Stimulated activated CD8-positive, alpha-beta memory T cell treated with anti-CD3 and anti-CD28 coated beads, Interleukin-7, amount 100 ng/mL, for 1 hour (primary cell): ENCODE results near the gene AEN.

Experiments
- DNase-seq, 2 donors: peaks; one replicate each; pipeline ENCODE4 v3.0.0-alpha.2; 2020; ENCODE audit warnings: low read depth in 2 of 2

Gene AEN

DNA sequence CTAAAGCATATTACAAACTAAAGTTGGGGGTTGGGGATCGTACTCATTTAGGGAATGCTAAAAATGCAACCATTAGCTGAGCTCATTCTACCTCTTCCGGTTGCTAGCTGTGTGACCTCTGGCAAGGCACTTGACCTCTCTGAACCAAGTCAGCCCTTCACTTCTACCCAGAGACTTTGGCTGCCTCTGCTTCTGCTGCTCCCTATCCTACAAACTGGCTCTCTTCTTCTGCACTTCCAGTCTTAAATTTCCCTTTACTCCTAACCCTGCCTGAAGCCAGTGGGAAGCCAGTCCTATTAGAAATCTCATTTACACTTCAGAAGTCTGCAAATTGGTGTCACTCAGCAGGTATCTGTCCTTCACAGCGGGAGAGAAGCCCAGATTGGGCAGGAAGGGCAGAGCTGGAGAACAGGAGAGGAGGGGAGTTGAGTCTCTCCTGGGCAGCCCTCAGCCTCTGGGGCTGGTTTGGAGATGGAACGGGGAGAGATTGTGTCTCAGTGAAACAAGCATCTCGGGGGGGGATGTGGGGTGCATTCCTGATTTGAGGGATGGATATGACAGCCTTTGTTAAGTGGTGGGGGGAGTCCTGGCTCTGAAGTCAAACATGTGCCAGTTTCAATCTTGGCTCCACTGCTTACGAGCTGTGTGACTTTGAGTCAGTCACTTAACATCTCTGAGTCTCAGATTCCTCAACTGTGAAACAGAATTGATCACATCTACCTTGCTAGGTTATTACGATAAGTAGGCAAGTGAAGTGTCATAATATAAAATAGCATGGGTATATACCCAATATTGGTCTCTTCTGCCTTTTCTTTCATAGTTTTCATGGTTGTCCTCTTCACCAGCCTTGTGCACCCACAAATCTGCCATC, 7.8 kb upstream of the AEN start:
- DNase-seq = no peak

DNA sequence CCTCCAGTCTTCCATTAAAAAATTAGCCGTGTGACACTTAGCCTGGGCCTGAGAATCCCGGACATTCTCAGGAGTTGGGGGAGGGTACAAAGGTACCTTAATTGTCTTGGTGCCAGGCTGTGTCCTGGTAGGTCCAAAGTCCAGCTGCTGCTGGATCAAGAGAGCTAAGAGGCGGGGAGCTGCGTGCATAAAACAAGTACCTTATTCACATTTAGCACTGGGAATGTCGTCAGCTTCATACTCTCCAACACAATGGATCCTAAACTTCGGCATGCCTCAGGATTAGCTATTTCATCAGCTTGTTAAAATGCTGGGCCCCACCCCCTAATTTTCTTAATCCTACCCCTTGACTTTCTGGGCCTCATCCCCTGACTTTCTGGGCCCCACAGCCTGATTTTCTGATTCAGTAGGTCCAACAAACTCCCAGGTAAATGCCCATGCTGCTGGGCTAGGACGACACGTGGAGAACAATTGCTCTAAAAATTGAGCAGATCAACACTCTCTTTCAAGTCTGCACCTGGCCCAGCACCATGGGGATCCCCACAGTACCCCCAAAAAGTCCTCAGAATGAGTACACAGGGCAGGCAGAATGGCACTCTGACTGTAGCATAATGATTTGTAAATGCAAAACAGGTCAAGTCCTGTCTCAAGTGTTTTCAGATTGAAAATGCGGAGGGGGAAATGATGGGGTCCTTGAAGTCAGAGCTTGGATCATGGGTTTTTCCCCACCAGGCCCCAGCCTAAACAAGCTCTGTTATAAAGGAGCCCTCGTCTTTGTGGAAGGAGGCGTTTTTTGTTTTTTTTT, 5.6 kb upstream of the AEN start:
- no peak for DNase-seq

DNA sequence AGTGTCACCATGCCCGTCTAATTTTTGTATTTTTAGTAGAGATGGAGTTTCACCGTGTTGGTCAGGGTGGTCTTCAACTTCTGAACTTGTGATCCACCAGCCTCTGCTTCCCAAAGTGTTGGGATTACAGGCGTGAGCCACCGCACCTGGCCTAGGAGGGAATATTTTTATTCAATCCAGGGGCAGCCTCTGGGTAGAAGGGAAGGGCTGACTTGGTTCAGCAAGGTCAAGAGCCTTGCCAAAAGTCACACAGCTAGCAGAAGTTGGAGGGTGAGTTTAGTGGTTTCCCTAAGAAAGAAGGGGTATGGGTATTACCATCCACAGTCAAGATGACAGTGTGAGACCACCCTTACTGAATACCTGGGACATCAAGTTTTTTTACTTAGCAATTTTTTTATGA, 4.9 kb upstream of the AEN start:
- no peak for DNase-seq

DNA sequence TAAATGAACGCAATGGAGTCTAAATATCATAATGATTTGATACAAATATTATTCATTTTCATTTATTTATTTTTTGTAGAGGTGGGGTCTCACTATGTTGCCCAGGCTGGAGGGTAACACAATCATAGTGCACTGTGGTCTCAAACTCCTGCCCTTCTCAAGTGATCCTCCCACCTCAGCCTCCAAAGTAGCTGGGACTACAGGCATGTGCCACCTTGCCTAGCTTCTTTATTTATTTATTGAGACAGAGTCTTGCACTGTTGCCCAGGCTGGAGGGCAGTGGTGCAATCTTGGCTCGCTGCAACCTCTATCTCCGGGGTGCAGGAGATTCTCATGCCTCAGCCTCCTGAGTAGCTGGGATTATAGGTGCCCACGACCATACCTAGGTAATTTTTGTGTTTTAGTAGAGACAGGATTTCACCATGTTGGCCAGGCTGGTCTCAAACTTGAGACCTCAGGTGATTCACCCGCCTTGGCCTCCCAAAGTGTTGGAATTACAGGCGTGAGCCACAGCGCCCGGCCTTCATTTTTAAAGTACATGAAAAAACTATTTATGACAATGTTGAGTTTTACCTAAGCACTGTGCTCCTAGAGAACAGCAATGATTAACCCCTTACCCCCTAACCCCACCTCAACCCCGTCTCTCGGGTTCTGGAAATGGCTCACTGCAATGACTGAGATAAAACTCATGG, 4.0 kb upstream of the AEN start:
- DNase-seq = no peak

DNA sequence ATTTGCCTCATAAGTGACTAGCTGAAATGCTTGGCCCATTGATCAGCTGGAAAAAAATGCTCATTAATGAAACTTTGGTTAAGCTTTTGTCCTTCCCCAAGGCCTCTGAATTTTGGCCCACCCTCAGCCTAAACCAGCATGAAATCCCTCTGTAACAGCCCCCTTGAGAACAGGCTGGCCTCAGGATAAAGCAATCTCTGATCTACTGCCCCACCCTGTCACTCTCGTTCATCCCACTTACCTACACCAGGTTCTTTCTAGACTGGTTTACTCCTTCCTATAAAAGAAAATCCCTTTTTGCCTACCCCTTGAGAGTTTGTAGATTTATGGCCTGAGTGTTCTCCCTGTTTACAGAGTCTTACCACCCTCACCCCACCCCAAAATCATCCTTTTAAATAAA, 3.4 kb upstream of the AEN start:
- DNase-seq = no peak

DNA sequence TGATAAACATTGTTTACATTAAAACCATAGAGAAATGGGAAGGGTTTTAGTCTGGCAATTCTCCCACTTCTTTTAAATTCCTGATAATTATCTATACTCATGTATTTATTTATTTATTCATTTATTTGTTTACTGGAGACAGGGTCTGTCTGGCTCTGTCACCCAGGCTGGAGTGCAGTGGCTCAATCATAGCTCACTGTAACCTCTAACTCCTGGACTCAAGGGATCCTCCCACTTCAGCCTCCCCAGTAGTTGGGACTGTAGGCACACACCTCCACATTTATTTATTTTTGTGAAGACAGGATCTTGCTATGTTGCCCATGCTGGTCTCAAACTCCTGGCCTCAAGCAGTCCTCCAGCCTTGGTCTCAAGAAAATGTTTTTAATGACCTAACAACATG, 2.5 kb upstream of the AEN start:
- no peak for DNase-seq

DNA sequence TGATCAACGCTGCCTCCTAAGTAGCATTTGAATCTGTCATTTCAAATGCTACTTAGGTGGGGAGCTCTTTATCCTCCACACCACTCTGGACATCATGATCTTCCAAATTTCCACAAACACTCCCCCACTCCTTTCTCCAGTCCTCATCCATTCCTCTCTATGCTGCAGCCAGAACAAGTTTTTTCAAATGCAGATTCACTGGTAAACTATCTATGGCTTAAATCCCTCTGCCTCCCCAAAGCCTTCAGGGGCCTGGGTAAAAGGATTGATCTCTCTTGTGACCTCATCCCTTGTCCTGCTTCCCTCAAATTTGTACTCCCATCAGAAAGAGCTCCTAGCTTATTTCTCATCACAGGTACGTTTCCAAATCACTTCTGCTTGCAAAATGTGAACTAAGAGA, 1.3 kb upstream of the AEN start:
- no peak for DNase-seq

DNA sequence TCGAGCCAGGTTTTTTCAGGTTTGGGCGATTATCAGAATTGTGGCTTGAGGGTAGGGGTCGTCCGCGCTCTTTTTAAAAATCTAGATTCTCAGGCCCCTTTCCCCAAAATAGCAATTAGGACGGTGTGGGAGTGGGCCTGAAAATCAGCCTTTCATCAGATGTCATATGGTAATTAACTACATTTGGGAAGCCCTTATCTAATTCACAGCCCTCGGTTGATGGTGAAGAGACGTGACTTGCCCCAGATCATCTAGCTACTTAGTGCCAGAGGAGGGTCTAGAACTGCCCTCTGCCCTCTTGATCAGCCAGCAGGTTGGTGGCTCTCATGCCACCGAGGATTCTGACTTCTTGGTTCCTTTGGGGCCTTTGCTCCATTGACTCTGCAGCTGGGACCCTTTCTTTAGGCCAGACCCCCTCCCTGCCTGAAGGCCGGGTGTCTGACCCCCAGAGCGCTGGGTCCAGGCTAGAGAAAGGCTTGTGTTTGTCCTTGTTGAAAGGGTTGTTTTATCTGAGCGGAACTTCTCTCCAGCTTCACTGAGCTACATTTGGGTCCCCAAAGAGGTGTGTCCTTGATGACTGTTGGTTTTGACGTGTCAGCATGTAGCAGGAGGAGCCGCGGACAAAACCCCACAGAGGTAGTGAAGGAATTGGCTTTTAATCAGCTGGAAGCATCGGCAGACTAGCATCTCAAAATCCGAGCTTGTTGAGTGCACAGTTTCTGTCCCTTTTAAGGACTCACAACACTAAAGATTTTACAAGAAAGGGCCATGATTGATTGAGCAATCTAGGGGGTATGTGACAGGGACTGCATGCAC, 857 bp downstream of the AEN start:
- DNase-seq = no peak

DNA sequence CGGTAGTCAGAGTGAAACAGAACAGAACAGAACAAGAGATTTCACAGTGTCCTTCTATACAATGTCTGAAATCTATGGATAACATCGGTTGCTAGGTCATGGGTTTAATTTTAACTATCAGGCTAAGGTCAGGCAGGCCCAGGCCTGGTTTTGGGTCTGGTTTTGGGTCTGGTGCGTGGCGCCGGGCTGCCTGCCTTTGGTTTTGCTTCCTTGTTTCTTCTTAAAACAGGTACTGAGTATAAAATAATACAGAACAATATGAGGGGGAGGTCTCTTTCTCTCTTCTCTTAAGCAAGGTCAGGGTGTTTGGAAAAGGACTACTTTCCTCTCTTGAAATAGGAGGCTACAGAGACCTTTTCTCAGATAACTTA, 1.4 kb downstream of the AEN start:
- DNase-seq = no peak

DNA sequence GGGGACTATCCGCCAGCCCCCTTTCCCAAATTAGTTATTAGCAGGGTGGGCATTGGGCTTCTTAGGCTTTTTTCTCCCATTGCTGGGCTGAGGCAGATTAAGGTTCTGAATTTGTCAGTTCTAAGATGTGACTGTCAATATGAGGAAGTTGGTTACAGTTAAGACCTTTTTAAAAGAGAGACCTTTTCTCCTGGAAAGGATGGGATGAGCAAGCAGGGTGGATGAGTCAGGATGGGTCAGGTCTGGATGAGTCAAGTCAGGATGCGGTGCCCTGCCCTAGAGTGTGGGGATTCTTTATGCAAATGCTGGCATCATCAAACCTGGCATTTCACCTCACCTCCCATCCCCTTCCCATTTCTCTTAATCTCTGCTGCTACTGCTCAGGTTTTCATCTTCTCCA, 1.9 kb downstream of the AEN start:
- no peak for DNase-seq

DNA sequence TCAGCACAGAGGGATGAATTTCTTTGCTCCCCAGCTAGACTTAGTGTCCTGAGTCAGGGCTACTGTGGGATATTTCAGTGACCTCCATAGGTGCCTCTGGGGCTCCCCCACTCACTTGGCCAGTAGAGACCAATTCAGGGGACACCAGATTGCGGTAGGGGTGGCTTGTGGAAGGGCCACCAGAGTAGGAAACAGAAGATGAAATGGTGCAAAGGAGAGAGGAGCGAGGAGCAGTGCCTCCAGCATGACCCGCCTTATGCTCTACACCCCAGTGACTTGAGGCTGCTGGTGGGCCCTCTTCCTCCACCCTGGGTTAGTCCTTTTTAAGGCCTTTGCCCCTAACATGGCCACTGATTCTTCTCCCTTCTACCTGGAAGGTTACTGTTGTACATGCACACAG, 2.5 kb downstream of the AEN start:
- no peak for DNase-seq

DNA sequence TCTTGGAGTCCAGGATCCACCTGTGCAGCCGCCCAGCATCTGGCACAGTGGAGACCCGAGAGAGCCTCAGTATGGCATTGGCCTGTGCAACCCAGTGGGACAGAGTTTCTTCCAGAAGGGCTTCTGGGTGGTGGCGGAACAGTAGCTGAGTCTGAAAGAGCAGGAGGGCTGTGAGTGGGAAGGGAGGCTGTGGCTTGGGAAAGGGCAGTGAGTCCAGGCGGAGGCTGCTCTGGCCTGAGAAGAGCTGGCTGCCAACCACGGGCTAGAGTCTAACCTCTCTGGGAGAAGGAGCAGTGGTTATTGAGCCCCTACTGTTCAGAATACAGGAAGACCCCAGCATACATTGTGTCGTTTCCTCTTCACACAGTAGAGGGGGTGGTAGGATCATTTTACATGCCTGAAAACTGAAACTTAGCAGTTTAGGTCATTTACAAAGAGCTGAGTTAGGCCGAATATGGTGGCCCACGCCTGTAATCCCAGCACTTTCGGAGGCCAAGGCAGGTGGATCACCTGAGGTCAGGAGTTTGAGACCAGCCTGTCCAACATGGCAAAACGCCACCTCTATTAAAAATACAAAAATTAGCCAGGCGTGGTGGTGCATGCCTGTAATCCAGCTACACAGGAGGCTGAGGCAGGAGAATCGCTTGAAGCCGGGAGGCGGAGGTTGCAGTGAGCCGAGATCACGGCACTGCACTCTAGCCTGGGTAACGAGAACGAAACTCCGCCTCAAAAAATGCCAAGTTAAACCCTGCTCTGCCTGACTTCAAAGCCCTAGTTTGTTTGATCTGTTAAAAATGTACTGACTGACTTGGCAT, 3.2 kb downstream of the AEN start:
- DNase-seq = no peak

DNA sequence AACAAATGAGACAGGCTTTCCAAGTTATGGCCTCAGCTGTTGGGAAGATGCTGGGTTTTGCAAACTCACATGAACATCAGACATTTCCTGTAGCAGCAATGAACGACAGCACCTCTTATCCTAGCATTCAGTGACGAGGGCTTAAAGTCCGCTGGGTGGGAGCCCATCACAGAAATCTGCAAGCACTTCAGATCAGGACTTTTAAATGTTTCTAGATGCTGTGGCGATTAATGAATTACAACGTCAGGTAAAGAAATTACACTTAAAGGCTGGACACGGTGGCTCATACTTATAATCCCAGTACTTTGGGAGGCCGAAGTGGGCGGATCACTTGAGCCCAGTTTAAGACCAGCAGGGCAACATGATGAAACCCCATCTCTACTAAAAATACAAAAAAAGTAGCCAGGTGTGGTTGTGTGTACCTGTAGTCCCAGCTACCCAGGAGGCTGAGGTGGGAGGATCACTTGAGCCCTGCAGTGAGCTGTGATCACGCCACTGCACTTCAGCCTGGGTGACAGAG, 3.9 kb downstream of the AEN start:
- DNase-seq = no peak

DNA sequence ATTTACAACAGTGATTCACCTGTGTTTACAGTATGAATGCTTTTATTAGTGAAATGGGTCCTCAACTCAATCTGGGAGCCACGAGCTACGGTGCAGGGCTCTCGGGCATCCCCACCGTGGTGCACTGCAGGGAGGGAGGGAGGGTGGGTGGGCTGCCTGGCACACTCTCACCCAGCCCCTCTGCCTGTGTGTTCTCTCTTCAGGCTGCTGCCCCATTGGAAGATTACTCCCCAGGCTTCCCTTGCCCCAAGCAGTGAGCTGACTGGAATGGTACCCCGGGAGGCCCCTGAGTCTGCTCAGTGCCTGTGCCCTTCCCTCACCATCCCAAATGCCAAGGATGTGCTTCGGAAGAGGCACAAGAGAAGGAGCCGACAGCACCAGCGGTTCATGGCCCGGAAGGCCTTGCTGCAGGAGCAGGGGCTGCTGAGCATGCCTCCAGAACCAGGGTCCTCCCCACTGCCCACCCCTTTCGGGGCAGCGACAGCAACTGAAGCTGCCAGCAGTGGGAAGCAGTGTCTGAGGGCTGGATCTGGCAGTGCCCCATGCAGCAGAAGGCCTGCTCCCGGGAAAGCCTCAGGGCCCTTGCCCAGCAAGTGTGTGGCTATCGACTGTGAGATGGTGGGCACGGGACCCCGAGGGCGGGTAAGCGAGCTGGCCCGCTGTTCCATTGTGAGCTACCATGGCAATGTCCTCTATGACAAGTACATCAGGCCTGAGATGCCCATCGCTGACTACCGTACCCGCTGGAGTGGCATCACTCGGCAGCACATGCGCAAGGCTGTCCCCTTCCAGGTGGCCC, 5.0 kb downstream of the AEN start:
- DNase-seq = no peak

DNA sequence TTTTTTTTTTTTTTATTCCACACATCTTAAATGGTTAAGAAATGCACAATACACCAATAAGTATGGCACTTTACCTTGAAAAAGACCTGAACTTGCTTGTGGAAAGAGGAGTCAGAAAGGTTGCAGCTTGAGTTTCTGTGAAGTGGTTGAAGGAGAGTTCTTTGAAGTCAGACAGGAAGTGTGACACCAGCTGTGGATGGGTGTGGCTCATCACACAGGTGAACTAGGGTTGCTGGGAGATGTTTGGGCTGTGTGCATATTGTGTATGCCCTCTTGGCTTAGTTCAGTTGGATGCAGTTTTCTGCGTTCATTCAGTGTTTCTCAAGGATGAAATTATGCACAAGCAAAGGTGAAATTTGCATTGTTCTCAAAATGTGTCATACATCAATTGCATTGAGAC, 6.3 kb downstream of the AEN start:
- DNase-seq = no peak

DNA sequence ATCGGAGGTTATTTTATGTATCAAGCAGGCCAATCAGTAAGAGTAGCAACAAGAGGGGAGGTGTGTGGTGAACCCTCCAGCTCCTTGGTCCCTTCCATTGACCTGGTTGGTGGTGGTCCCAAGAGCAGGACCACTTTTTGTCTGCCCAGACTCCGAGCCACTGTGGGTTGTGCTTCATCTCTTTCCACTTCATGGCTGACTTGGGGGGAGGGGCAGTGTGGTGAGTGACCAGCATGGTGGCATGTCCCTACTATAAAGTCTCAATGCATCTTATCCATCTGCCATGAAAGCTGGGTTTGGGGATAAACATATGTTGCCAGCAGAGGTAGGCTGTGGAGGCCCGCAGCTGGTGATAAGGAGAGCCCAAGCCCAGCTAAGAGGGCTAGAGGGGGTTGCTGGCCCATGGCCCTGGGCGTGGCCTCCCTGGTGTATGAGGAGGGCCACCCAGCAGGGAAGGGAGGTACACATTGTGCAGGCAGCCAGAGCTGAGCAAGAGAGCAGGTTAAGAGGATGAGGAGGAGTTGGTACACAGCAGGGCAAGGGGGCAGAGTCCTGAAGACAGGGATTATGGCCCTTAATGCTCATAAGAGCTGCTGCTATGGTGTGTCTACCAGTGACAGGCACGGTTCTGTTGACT, 7.0 kb downstream of the AEN start:
- no peak for DNase-seq

DNA sequence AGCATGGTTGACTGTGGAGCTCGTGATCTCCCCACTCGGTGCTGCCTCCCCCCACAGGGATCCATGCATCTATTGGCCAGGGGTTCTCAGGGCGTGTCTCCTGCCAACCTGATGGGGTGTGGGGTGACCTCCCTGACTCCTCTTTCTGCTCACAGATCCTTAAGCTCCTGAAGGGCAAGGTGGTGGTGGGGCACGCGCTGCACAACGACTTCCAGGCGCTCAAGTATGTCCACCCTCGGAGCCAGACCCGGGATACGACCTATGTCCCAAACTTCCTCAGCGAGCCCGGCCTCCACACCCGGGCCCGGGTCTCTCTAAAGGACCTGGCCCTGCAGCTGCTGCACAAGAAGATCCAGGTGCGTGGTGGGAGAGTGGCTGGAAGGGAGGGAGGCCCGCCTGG, 7.9 kb downstream of the AEN start:
- DNase-seq = no peak

DNA sequence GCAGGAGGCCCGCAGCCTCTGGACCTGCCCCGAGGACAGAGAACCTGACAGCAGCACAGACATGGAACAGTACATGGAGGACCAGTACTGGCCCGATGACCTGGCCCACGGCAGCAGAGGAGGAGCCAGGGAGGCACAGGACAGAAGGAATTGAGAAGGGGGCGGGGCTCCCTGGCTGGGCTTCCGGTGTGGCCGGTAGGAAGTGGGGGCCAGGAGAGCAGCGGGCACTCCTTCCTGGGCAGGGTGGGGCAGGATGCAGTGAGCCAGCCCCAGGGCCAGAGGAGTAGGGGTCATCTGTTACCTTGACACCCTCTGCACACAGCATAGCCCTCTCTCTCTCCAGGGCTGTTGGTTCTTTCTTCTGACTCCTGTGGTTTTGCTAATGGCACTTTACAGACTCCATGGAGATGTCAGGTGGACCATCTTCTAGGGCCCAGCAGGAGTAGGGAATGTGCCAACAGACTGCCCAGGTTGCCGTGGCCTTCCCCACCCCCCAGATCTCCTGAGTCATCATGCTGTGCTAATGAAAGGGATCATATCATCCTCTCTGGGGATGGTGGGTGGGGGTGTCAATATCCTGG, 9.1 kb downstream of the AEN start:
- no peak for DNase-seq
